K562 treated with DMSO at 1 percent for 24 hours (cell line): ENCODE data around the gene ZNF276. TPM values are rescaled to one million over a fixed set of nuclear protein-coding genes. Genes with fewer than 3 reads are reported as not detected.

ENCODE experiments used
- total RNA-seq: library from RNA; unstranded; fragments of 300-600 nt; gene quantifications from 2 replicates; pipeline ENCODE4 v1.2.3, GENCODE V29; 2022; ENCODE audit warnings: low read depth; ENCODE audit not compliant: insufficient read depth

ZNF276 gene, protein sequence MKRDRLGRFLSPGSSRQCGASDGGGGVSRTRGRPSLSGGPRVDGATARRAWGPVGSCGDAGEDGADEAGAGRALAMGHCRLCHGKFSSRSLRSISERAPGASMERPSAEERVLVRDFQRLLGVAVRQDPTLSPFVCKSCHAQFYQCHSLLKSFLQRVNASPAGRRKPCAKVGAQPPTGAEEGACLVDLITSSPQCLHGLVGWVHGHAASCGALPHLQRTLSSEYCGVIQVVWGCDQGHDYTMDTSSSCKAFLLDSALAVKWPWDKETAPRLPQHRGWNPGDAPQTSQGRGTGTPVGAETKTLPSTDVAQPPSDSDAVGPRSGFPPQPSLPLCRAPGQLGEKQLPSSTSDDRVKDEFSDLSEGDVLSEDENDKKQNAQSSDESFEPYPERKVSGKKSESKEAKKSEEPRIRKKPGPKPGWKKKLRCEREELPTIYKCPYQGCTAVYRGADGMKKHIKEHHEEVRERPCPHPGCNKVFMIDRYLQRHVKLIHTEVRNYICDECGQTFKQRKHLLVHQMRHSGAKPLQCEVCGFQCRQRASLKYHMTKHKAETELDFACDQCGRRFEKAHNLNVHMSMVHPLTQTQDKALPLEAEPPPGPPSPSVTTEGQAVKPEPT
- 19.5 and 21.9 TPM in 2 replicates for total RNA-seq

DNA sequence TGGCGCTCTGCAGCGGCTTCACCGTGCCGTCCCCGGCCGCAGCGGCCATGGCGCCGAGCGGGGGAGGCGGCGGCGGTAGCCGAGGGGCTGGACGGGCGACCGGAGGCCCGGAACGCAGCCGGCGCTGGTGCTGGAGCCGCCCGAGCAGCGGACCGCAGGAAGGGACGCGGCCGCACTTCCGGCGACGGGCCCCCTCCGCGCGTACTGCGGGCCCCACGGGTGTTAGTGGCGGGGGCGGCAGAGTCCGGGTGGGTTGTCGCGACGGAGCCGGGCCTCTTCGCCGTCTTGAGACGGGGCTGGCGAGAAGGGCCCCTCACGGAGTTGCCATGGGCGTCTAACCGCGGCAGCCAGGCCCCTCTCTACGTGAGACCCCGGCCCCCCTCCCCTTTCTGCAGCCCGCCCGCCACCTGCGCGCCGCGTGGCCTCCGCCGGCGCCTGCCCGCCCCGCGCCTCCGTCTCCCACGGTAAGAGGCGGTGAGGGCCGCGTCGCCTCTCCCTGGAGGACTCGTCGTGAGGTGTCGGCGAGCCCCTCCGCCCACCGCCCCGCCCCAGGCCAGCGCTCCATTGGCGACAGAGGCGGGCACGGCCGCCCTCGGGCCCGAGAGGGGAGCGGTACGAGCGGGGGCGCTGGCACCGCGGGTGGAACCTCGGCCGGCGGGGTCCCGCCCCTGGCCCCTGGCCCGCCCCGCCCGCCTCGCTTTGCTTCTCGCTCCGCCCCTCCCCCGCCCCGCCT, at the start of gene ZNF276, which contains the start of gene VPS9D1:
Gene ZNF276 (plus strand): TSS at position 725 of the 733 bp plus-strand sequence. CDS start 104 bp downstream, outside the sequence.
Gene VPS9D1 (minus strand): TSS at position 86 of the 733 bp plus-strand sequence. CDS start 37 bp downstream, at position 49.

DNA sequence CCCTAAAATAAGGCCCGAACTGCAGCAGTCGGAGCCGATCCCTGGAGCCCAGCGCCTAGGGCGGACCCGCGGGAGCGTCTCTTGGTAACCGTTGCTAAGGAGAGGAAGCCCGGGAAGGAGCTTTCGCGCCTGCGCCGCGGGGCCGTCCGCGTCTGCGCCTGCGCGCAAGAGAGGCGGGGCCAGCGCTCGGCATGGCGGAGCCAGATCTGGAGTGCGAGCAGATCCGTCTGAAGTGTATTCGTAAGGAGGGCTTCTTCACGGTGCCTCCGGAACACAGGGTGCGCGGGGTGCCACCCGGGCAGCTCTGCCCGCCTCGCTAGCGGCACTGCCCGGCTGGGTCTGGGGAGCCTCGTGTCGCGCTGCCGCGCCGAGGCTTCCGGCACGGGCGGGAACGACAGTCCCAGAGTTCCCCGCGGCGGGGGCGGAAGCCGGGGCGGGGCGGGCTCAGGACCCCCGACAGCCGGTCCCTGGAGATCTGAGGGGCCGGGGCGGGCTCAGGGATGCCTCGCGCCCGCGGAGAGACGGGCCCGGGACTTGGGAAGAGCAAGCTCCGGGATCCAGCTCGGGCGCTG, 34.7 kb upstream of the ZNF276 start, which contains the start of gene CDK10:
Gene CDK10 (plus strand): TSS at position 170 of the 572 bp plus-strand sequence. CDS start 22 bp downstream, at position 192.

DNA sequence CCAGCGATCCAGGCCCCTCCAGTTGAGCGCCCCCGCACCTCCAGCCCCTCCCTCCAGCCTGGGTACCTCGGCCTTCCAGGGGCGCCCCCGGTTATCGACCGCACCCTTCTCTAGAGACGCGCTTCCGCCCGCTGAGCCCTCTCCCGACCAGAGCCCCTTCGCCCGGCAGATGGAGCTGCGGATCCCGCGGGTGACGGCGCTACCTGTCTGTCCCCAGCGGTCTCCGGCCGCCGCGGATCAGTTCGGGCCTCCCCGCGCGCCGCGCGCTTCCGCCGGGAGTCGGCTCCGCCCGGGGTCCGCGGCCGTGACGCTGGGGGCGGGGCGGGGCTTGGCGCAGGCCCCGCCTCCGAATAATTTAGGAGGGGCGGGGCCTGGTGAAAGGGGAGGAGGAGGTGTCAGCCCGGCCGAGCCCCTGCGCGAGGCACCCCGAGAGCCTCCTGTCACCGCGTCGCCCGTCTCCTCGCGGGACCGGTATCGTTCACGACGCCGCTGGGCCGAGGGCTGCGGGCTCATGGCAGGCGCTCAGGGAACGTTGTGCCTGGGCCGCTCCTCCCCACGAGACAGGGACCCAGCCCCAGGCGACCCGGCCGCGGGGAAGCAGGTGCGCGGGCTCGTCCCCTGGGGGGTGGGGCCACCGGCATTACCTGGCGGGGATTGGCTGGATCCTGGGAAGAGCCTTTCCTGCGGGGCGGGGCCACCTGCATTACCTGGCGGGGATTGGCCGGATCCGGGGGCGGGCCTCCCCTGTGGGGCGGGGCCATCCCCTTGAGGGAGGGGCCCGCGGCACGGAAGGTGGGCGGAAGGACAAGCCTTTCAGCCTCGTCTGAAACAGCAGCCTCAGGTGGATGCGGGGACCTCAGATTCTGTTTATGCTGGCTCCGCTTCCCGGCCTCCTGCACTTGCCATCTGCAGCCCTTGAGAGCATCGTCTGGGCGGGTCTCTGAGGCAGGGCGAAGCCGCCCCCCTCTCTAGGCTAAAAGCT, 19.6 kb upstream of the ZNF276 start, which contains the start of gene SPATA2L:
Gene SPATA2L (minus strand): TSS at position 281 of the 982 bp plus-strand sequence. CDS start 473 bp downstream, outside the sequence.

Other genes starting within 250 kb of the ZNF276 start
- 112 and 116 TPM in 2 replicates for gene ANKRD11, start 231.0 kb upstream of the ZNF276 start, total RNA-seq
- gene SPG7, start 213.1 kb upstream of the ZNF276 start, total RNA-seq = 67.3 and 86.4 TPM in 2 replicates
- gene RPL13, start 160.9 kb upstream of the ZNF276 start, total RNA-seq = 12,285 and 13,919 TPM in 2 replicates
- gene CPNE7, start 145.8 kb upstream of the ZNF276 start, total RNA-seq = 2.4 and 4.2 TPM in 2 replicates
- 1.6 TPM in 1 of 2 replicates, not detected in the other for gene DPEP1, start 107.9 kb upstream of the ZNF276 start, total RNA-seq
- gene CHMP1A, start 63.8 kb upstream of the ZNF276 start, total RNA-seq = 94.2 and 99.1 TPM in 2 replicates
- 9.0 and 9.8 TPM in 2 replicates for gene SPATA33, start 63.7 kb upstream of the ZNF276 start, total RNA-seq
- gene CDK10, start 34.8 kb upstream of the ZNF276 start, total RNA-seq = 25.9 and 38.1 TPM in 2 replicates
- 28.2 and 29.0 TPM in 2 replicates for gene SPATA2L, start 19.8 kb upstream of the ZNF276 start, total RNA-seq
- 22.4 and 26.3 TPM in 2 replicates for gene VPS9D1, start 639 bp upstream of the ZNF276 start, total RNA-seq
- gene FANCA, start 95.1 kb downstream of the ZNF276 start, total RNA-seq = 34.8 and 36.8 TPM in 2 replicates
- 5.4 and 8.0 TPM in 2 replicates for gene SPIRE2, start 106.9 kb downstream of the ZNF276 start, total RNA-seq
- gene TCF25, start 152.1 kb downstream of the ZNF276 start, total RNA-seq = 111 and 127 TPM in 2 replicates
- gene MC1R, start 197.3 kb downstream of the ZNF276 start, total RNA-seq = 7.9 and 10.0 TPM in 2 replicates
- gene TUBB3, start 201.8 kb downstream of the ZNF276 start, total RNA-seq = 34.1 and 38.8 TPM in 2 replicates
- gene DEF8, start 227.2 kb downstream of the ZNF276 start, total RNA-seq = 75.0 and 80.1 TPM in 2 replicates